CD4-positive, alpha-beta T cell treated with Interleukin-4 for 4 hours (primary cell): ENCODE measurements around the gene AKAP5.
A peak's percentile ranks its signal among the peaks of the same experiment; 100 is the strongest.
"Not testable (repeated sequence)": the region's sequence is repeated elsewhere in the genome, so short reads cannot be mapped to it uniquely, and the experiment has no call there.

Source experiments
- DNase-seq: peaks from one replicate; pipeline ENCODE4 v3.0.0-alpha.2; 2020

The AKAP5 gene

DNA sequence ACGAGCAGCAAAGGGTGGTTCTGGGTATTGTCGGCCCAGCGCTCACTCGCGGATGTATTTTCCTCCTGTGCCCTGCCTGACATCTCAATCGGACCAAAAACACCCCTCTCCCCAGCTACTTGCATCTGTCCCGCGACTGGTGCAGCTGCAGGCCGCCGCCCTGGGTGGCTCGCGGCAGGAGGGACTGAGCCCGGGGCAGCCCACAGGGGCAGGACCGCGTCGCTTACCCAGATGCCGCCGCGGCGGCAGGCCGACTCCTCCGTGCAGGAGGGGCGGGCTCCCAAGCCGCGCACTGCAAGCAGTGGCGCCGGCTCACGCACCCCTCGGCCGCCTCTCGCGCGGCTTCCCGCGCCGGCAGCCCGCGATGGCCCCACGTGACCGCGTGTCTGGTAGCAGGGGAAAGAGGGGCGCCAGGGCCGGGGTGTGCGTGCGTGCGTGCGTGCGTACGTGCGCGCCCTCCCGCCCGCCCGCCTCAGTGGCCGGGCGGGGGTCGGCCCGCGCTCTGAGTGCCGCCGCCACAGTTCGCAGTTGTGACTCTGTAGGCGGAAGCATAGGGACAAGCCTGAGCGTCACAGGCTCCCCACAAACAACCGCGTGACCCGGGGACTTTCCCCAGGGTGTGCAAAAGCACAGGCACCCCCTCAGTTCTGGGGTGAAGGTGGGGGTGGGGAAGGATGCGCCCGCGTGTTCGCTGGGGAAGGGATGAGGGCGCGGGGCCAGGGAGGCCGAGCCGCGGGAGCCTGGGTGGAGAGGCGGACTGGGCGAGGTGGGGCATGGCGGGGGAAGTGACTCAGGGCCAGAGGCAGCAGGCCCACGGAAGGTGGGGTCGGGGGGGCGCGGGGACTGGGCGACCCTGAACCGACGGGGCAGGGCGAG lies 38.4 kb downstream of the AKAP5 start, which contains the start of gene ZBTB25:
Gene ZBTB25, minus strand, starts transcription at position 405 of the 876 bp plus-strand sequence. CDS start 13,305 bp downstream, outside the sequence.
- peak; percentile 98 for DNase-seq

DNA sequence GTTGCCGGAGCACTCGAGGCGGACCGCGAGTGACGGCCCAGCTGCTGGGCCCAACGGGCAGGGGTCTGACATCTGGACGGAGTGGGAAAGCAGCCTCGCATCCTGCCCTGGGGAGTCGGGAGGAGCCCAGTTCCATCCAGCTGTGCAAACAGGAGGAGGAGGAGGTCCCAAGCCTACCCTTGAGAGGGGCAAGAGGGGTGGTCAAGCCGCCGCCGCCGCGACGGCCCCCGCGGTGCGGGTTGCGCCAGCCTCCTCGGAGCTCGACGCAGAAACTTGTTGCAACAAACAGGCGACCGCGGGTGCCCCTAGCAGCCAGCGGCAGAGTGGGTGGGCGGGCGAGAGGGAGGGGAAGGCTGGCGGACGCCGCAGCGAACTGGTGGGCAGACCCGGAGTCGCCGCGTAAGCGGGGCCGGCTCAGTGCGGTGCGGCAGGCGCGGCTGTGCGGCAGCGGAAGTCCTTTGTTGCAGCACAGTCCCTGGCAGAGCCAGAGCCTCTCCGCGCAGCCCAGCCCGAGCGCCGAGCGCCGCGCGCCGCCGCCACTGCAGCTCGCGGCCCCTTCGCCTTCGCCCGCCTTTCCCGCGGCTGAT lies 39.1 kb downstream of the AKAP5 start, which contains the start of gene ZBTB1:
Gene ZBTB1, plus strand, starts transcription at position 461 of the 587 bp plus-strand sequence. CDS start 16,735 bp downstream, outside the sequence.
- DNase-seq = peak; percentile 85

DNA sequence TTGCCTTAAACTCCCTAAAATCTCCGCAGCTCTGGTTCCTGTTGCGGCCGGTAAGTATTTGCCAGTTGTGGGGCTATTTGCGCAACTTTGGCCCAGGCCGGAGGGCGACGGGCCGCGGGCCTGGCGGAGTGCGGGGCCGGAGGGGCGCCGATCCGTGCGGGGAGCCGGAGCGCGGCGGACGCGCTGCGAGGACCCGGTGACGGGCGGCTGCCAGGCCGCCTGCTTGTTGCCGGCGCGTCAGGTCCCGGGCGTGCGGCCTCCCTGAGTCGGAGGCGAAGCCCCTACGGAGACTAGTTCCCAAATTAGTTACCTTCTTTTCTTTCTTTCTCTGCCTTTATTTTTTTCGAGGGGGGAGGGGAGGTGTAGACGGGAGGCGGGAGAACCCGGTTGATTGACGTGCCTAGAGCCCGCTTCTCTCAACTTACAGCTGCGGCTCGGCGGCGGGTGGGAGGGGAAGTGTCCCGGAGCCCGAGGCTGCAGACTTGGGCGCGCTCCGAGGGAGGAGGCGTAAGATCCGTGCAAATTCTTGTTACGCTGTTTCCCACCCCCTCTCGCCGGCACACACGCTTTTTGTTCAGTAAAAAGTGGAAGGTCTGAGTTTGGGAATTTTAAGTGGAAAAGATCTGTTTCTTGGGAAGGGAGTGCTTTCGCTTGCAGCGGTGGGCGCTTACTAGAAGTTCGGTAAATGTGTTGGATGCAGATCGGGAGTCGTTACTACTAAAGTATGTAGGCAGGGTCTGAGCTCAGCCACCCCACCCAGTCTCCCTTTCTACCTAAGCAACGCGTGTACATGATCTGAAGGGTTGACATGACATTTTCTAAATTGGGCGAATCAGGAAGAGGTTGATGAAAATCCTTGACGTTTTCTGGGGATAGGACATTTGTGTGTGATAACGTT lies 39.8 kb downstream of the AKAP5 start:
- peak; percentile 87 for DNase-seq

DNA sequence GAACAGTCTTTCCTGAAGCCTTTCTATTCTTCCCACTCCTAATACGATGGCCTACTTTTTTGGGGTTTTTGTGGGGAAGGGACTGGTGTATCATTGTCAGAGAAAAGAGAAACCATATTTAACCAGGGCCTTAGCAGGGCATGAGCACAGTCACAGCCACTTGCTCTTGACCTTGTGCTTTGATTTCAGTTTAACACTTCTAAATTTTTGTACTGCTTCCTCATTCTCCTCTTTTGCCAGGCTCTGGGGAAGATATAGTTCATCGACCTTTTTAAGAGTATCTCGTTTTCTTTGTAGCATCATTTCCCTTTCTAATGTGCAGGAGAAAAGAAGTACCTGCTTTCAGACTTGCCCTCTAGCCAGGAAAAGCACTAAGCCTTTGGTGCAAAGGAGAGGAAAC lies 41.4 kb downstream of the AKAP5 start:
- DNase-seq = peak; percentile 18

DNA sequence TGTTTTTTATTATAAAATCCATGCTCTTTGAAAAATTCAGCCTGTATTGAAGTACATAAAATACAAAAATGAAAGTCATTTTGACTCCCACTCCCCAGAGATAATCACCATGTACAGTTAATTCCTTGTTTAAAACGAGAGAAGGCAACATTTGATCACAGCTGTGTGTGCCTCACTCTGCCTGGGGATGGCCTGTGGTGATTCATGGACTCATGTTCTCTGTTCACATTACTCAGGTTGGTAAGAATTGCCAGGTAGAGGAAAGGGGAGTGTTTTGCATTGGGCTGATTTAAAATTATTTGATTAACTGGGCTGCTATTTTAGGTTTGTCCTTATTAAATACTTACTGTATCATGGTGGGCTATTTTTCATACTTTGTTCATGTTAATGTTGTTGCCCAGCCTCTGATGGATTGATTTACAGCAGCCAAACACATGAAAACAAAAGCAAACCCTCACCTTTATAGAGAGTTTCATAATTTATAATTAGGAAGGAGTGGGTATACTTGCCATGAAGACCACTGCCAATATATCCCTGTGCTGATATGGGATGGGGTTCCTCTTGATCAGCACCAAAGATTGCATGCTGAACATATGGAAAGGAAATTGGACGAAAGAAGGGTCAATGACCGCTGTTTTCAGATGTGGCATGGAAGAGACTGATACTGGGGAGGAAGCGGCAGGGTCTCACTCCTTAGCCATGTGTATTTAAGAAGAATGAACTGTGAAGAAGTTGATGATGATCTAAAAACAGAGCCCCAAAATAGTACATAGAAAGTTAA lies 42.3 kb downstream of the AKAP5 start:
- DNase-seq = peak; percentile 58

DNA sequence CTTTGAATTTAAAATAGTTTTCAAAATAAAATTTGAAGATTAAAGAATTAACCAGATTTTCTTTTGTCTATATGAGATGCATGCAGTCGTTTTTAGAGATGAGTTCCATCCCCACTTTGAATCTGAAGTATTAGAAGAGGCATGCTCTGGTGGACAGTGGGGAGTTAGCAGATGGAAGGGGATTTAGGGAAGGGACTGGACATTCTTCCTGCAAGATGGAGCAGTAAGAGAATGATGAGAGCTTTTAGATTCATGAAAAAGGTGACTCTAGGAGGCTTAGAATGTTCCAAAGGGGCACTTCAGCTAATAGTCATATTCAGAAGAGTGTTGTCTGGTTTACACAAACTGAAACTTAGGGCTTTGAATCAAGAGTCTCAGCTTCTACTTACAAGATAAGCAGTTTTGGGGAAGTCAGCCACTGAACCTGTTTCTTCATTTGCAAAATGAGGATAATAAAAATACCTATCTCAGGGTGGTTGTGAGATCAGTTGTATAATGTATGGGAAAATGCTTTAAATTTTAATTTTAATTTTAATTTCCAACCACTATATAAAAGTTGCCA lies 43.0 kb downstream of the AKAP5 start:
- peak; percentile 13 for DNase-seq

DNA sequence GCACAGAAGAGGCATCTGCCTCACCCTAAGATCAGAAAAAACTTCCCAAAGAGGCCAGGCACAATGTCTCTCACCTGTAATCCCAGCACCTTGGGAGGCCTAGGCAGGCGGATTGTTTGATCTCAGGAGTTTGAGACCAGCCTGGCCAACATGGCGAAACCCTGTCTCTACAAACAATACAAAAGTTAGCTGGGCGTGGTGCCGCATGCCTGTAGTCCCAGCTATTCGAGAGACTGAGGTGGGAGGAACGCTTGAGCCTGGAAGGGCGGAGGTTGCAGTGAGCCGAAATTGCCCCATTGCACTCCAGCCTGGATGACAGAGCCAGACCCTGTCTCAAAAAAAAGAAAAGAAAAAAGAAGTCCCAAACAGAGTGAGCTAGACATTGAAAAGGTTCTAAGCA lies 43.7 kb downstream of the AKAP5 start:
- no peak for DNase-seq

DNA sequence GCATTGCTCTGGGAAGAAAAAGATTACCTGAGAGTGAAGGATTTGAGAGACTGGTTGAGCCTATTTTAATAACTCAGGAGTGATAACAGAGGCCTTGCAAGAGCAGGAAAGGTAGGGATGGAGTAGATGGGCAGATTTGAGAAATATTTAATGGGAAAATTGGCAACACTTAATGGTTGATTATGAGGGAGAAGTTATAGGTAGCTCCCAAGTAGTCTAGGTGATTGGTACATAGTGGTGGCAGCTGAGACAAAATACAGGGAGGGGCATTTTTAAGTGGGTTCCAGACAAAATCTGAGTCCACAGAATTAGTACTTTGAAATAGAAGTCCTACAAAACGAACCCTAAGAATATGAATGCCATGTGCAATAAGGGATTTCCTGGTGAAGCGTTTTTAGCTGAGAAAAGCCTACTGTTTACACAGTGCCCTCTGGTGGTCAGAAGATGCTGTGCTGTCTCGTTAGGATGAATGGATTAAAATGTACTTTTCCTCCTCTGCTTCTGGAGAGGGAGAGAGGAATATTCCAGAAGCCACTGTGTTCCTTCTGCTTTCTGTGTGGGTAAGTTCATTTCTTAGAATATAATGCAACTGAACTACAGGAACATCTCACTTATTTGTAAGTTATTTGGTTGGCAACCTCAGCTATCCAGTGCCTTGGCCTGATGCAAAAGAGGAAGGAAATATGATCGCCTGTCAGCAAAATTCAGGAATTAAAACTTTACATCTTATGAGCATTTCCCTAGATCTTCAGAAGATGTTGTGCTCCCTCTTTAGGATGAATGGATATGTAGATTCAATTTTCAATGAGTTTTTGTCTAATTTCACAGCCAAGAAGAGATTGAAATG lies 45.7 kb downstream of the AKAP5 start:
- DNase-seq = peak; percentile 79

DNA sequence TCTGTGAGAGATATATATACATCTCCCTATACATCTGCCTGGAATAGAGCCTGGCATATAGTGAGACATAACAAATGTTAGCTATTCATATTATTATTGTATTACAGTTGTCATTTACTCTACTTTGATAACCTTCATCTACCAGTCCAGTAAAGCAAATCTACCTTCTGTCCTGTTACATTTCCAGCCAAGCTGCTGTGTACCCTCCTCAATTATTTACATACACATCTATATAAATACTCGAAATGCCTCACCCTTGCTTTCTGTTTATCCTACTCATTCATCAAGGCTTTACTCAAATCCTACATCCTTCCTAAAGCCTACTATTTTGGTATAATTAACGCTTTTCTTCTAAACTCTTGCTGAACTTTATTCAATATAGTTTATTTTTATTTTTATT lies 48.0 kb downstream of the AKAP5 start:
- no peak for DNase-seq

DNA sequence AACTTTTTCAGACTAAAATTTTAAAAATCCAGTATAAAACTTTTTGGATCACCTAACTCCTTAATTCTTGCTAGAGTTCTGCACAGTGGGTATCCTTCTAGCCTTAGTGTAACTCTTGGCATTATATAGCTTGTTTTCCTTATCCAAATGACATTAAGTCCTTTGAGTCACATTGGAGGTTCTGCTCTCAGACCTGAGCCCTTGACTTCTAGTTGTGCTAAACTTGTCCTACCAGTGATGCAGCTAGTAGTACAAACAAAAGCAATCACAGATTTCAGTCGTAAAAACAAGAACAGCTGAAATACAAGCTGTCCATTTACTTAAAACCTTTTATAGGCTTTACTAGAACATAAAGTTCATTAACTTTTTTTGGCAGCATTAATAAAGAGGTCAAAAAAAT lies 49.8 kb downstream of the AKAP5 start:
- DNase-seq = no peak

DNA sequence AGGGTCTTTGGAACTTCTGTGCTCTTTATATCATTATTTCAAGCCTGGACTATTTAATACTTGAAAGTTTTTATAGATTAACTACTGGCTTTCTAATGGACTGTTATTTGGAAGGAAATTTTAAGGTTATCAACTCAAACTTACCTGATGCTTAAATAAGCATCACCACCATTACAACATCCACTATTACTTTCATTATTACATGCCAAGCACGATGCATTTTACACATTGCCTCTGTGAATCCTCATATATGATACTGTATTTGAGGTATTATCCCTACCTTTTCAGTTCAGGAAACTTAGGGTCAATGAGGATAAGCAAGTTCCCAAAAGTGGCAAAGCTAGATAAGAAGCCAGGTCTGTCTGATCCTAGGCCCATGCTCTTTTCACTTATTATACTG lies 51.7 kb downstream of the AKAP5 start:
- no peak for DNase-seq

DNA sequence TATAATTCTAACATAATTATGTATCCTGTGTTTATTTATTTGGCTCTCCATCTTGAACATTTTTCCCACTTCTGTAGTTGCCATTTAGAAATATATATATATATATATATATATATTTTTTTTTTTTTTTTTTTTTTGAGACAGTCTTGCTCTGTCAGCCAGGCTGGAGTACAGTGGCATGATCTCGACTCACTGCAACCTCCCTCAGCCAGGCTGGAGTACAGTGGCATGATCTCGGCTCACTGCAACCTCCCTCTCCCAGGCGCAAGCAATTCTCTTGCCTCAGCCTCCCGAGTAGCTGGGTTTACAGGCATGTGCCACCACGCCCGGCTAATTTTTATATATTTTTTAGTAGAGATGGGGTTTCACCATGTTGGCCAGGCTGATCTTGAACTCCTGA lies 52.4 kb downstream of the AKAP5 start:
- DNase-seq = not testable (repeated sequence)

DNA sequence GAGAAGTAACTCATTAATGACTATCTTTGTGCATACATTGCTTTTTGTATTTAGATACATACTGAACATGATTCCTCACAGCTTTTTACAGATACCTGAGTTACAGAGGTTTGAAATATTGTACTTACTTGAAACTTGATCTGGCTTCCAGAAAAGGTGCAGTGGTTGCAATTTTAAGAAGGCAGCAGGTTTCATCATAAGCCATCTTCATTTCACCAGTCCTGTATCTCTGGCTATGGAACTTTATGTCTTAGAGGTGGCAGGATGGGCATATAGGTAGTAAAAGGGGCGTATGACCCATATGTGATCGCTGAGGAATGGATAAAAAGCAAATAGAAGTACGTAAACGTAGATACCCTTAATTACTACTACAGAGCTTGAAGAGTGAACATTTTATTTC lies 52.9 kb downstream of the AKAP5 start:
- DNase-seq = no peak

DNA sequence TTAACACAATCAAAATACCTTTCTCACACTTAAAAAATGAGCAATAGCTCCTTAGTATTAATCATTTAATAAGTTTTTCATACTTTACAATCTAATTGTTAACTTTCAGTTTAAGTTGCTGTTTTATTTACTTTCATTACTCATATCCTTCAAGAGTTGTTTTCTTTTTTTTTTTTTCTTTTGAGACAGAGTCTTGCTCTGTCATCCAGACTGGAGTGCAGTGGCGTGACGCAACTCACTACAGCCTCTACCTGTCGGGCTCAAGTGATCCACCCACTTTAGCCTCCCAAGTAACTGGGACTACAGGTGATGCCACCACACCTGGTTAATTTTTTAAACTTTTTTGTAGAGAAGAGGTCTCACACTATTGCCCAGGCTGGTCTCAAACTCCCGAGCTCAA lies 55.4 kb downstream of the AKAP5 start:
- no peak for DNase-seq

DNA sequence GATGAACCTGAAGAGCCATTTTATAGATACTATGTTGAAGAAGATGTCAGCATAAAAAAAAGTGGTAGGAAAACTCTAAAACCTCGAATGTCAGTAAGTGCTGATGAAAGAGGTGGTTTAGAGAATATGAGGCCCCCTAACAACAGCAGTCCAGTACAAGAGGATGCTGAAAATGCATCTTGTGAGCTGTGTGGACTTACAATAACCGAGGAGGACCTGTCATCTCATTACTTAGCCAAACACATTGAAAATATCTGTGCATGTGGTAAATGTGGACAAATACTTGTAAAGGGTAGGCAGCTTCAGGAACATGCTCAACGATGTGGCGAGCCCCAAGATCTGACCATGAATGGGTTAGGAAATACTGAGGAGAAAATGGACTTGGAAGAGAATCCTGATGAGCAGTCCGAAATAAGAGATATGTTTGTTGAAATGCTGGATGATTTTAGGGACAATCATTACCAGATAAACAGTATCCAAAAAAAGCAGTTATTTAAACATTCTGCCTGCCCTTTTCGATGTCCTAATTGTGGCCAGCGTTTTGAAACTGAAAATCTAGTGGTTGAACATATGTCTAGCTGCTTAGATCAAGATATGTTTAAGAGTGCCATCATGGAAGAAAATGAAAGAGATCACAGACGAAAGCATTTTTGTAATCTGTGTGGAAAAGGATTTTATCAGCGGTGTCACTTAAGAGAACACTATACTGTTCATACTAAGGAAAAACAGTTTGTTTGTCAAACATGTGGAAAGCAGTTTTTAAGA lies 57.5 kb downstream of the AKAP5 start:
- no peak for DNase-seq
